GM18519 (cell line): ENCODE data around the gene ZEB2.
"Not testable (repeated sequence)": the region's sequence is repeated elsewhere in the genome, so short reads cannot be mapped to it uniquely, and the experiment has no call there.

Experiments used
- ATAC-seq: cut with Tn5 transposase; IDR thresholded peaks from one replicate; pipeline ENCODE4 v1.9.1; 2021; ENCODE audit warnings: mild to moderate bottlenecking, moderate library complexity; ENCODE audit not compliant: unreplicated experiment, low FRiP score

The ZEB2 gene

DNA sequence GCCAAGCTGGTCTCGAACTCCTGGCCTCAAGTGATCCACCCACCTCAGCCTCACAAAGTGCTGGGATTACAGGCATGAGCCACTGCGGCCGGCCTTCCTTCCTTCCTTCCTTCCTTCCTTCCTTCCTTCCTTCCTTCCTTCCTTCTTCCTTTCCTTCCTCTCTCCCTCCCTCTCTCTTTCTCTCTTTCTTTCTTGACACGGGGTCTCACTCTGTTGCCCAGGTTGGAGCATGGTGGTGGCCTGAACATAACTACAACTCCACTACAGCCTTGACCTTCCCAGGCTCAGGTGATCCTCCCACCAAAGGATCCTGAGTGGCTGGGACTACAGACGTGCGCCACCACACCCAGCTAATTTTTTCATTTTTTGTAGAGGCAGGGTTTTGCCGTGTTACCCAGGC is 155.7 kb downstream of the ZEB2 start:
- not testable (repeated sequence) for ATAC-seq

DNA sequence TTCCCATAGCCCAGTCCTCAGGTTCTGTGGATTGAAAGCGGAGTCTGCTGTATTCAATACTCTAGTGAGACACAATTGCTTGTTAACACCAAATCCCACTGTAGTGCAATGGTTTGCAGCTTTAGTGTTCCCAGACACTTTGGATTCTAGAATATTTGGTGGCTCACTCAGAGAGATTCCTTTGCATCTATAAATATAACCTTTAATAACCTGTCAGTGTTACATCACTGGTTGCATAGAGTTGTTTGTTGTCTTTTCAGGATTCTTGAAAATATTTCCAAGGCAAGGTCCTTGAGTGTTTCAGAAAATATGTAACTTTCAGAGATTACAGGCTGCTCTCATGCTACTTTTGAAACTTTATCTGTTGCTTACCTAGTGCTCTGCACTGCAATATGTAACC is 157.5 kb downstream of the ZEB2 start:
- no peak for ATAC-seq

DNA sequence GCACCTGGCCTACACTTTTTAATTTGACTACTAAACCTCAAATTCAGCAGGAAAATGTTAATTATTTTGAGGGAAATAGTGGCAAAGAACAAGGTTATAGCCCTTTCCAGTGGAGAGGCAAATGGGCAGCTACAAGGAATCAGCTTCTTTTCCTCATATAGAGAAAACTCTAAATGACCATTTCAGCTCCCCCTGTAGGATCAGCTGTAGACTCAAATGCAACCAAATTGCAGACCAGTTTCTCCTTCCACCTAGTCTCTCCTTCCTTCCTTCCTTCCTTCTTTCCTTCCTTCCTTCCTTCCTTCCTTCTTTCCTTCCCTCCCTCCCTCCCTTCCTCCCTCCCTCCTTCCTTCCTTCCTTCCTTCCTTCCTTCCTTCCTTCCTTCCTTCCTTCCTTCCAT is 158.2 kb downstream of the ZEB2 start:
- no peak for ATAC-seq

GRCh38 chr2:144359684-144360083 is 160.2 kb downstream of the ZEB2 start:
- no peak for ATAC-seq

DNA sequence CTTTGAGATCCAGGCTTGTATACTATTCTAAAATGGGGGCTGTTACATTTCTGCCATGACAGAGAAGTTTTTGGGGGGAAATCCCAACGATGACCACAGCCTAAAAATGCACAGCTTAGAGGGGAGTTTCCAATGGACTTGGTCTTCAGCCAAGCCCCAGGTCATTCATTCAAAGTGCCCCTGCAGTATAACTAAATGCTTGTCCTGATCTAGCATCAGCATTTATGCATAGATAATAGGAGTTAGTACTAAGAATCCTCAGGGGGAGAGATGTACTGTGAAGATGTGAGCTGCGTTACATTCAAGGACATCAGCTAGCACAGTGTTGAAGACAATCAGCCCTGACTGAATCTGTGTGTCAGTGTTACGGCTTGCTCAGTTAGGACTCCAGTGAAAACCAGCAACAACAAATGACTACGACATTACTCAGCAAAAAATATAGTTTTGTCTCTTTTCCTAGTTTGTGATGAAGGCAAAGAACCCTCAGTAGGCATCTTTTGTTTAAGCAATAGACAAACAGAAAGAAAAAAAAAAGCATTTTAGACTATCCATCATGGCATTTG is 160.9 kb downstream of the ZEB2 start:
- ATAC-seq: peak; percentile 46

DNA sequence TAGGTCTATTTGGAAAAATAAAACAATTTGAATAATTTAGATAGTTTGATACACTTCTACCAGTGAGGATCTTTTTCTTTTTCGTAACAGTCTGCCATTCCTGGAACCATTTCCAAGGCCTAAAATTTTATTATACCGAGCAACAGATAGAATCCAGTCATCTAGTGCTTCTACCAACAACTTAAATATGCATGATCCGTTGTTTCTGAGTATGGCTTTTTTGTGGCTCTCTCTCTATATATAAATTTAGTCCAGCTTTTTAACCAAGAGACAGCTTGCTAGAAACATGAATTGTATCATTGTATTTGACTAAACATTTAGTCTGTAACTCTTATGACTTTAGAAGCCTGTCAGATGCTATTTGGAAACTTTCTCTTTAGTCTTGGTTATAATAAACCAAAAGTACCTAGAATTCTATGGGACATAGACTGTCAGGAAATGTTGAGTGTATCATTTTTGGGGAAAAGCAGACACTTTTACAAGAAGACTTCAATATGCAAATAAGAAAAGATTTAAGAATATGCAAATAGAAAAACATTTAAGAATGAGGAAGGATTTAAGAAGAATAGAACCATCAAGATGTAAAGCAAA is 161.4 kb downstream of the ZEB2 start:
- ATAC-seq: no peak

DNA sequence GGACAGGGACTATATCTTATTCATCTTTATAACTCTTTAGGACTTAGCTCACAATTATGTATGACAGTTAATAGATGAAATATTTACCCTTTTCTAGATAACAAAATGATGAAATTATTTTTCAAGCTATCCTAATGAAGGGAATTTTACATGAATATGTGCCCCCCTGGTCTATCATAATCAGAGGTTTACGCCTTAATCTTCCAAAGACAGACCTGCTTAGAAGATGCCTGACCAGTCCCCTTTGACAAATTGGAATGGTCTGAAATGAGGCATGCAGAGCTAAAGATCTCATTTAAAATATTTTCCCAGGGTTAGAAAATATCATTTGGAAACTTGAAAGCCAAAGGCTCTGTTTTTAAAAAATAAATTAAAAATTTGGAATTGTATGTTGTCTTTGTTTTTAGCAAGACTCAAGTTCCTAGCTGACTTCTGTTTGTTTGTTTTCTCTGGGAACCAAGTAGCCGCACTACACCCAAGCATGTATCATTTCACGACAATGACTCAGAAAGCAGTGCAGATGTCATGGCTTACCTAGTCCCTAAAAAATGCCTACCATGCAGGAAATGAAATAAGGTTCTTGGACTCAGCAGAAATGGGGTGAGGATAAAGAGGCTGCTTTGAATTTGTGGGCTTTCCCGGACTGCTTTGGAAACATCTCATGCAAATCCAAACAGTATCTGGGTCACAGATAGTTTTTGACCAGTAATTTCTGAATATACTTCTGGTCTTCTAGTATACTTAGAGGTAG is 162.1 kb downstream of the ZEB2 start:
- peak; percentile 77 for ATAC-seq

DNA sequence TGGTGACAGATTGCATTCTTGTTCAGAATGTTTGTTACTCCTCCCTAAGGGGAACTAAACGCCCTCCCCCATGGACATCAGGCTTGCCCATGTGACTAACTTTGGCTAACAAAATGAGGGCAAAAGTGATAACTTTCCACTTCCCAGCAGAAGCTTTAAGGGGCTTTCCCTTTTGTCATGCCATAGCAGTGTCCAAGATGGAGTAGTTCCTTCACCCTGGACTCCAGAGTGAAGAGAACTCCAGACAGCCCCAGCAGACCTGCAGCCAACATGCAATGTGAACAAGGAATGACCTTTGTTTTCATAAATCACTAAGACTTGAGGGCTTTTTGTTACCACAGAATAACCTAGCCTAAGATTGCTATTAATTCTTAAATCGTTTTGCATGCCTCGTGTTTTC is 163.5 kb downstream of the ZEB2 start:
- ATAC-seq: no peak

GRCh38 chr2:144354953-144355352 is 165.0 kb downstream of the ZEB2 start:
- no peak for ATAC-seq

DNA sequence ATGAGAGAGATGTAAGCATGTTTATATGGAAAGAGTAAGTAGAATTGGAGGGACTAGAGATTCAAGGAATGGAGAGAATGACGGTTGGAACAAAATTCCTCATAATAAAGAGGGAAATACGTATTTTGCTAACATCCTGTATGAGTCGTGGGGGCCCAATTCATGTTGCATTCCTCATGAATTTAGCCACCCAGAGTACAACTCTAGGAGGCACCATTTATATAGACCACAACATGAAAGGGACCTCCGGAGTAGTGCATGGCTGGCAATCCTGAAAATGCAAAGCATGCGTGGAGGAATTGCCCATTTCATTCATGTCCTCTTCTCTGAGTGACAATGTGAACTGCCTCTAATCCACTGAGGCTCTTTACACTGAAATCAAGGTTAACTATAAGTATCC is 168.2 kb downstream of the ZEB2 start:
- no peak for ATAC-seq

DNA sequence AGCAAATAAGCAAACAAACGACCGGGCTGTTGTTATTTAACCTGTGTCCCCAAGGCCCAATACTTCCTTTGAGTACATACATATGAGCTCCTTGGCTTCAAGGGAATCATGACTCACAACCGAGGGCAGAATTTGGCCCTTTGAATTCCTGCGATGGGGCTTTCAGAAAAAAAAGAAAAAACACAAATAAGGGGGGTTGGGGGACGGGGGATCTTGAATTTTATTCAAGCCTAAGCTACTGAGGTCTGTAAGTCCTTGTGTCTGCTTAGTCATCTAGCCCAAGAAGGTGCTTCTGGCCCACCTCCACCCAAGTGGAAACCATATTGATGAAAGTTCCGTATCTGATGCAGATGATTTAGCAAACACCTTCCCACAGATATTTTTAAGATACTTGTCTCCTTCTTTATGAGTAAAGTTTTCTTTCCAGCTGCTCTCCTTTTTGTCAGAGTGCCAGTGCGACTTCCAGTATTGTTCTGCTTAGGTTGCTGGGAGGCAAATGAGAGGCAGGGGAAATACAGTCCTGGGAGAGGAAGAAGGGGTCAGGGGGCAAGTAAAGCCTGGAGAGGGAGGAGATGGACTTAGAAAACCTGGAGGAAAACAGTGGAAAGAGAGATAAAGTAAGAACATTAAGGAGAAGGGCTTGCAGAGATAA is 169.6 kb downstream of the ZEB2 start:
- no peak for ATAC-seq

DNA sequence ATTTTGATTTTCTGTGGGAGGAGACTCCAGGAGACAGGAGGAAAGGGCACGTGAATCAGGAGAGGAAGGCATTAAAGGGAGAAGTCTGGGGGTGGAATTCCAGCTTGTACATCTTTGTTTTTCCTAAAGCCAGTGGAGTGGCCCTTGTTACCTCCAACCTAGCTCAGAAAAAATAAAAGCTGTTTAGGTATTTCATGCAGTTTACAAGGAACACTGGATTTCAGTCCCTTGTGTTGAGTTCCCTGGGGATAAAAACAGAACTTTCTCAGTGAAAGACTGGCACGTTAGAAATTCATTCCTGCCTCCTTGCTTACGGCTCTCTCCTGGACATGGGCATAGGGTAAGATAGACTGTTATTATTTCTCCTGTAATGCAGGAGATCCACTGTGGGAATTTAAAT is 170.2 kb downstream of the ZEB2 start:
- no peak for ATAC-seq

GRCh38 chr2:144348846-144349245 is 171.1 kb downstream of the ZEB2 start:
- no peak for ATAC-seq

DNA sequence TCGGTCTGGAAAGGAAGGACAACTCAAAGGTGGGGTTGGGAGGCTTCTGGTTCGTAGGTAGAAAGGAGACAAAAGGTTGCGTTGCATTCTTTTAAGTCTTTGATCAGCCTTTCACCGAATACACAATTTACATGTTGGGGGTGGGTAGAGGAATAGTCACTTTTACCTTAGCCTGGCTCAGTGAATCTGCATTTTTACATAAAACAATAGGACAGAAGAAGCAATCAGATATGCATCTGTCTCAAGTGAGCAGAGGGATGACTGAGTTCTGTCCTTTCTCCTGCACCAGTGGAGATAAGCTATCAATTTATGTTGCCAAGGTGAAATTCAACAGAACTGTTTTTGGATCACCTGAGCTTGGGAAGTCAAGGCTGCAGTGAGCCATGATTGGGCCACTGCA is 173.7 kb downstream of the ZEB2 start:
- no peak for ATAC-seq

DNA sequence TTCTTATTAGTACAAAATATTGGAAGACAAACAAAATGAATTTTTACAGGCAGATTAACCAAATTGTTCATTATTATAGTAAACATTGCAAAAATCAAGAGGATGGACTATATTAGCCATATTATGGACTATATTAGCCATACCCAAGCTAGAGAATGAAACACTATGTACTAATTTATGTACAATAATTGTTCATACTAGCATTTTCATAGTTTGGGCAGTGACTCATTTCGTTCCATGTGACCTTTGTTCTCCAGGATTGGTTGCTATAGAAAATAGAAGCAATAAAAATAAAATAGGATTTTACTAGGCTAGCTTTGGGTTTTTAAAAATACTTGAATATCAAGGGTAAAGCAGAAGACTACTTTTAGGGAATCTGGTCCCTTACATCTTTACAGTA is 176.8 kb downstream of the ZEB2 start:
- ATAC-seq: no peak

DNA sequence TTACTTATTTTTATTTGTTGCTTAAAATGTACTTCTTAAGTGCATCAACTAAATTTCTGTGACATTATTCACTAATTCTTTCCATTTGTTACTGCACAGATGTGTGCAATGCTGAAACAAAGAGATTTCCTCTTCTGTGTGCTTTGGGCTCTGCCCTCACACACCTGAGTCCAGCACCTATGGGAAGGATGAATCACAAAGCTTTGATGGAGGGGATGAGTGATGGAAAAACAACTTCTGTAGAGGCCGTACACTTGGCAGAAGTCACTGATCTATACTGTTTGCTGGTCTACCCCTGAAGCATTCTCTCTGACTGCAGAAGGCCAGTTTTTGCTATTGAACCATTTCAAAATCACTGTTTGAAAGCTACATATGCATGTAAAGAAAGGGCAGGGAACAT is 178.4 kb downstream of the ZEB2 start:
- ATAC-seq: no peak

- ATAC-seq: no peak
These were observed 180.9 kb downstream of the ZEB2 start for GRCh38 chr2:144339048-144339447.

DNA sequence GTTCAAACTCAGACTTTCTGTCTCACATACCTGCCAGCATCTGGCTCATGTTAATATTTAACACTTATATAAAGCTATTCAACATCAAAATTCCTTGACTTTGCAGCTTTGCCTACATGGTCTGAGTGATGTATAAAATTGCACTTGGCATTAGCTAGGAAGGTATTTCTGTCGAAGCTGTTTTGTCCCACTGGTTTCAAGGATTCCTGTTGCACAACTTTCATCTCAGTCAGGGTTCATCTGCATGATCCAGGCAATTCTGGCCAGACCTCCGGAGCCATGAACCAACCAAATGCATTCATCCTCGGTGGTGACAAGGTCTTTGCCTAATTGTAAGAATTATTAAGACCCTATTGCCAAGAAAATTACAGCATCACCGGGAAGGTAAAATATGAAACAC is 185.4 kb downstream of the ZEB2 start:
- ATAC-seq: no peak
